ENCODE results near the gene DBN1.

GRCh38 chr5:177514541-177514940 is 41.1 kb upstream of the DBN1 start:
- TF ChIP-seq, protein P1, sequence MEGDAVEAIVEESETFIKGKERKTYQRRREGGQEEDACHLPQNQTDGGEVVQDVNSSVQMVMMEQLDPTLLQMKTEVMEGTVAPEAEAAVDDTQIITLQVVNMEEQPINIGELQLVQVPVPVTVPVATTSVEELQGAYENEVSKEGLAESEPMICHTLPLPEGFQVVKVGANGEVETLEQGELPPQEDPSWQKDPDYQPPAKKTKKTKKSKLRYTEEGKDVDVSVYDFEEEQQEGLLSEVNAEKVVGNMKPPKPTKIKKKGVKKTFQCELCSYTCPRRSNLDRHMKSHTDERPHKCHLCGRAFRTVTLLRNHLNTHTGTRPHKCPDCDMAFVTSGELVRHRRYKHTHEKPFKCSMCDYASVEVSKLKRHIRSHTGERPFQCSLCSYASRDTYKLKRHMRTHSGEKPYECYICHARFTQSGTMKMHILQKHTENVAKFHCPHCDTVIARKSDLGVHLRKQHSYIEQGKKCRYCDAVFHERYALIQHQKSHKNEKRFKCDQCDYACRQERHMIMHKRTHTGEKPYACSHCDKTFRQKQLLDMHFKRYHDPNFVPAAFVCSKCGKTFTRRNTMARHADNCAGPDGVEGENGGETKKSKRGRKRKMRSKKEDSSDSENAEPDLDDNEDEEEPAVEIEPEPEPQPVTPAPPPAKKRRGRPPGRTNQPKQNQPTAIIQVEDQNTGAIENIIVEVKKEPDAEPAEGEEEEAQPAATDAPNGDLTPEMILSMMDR (IDR thresholded peaks at IDR 0.05), result no peak
- no peak for TF ChIP-seq POLR2A (IDR thresholded peaks at IDR 0.05)
